T47D (cell line): Measurements from ENCODE around the gene PTPRJ.
"Not testable (repeated sequence)": the region's sequence is repeated elsewhere in the genome, so short reads cannot be mapped to it uniquely, and the experiment has no call there.

Source experiments
- DNase-seq, 2 experiments: peaks; one replicate each; pipeline versions ENCODE4 v3.0.0 to v3.0.0-alpha.2; 2011 to 2012; ENCODE audit warnings: low read depth in 1 of 2, low spot score in 1 of 2
- JUND ChIP-seq: IDR thresholded peaks from 2 replicates; pipeline ENCODE4 v1.6.1; 2012; ENCODE audit warnings: low read depth
- in situ Hi-C: cut with HindIII; loops from 2 replicates; pipeline ENCODE4 v1.10.0; 2016; ENCODE audit warnings: low sequenced_read_pairs, low pct_unique_long_range_greater_than_20kb

PTPRJ gene

GRCh38 chr11:47950396-47950795 lies 30.0 kb upstream of the PTPRJ start:
- in situ Hi-C loops: no loop called here
- no peak for DNase-seq
- TF ChIP-seq JUND: no peak

GRCh38 chr11:47951504-47951903 lies 28.9 kb upstream of the PTPRJ start:
- in situ Hi-C loops, DNase-seq: not testable (repeated sequence)

- in situ Hi-C loops: no loop called here
- peak in 1 of 2 experiments; percentile 43 for DNase-seq
- TF ChIP-seq JUND: no peak
These were observed 25.2 kb upstream of the PTPRJ start for GRCh38 chr11:47955061-47955755.

GRCh38 chr11:47960015-47960414 lies 20.3 kb upstream of the PTPRJ start:
- no peak for TF ChIP-seq JUND
- DNase-seq: no peak
- in situ Hi-C loops: no loop called here

- TF ChIP-seq JUND: no peak
- peak in 1 of 2 experiments; percentile 91 for DNase-seq
- in situ Hi-C loops: no loop called here
These were observed 19.0 kb upstream of the PTPRJ start for GRCh38 chr11:47961383-47961782.

GRCh38 chr11:47964546-47964945 lies 15.8 kb upstream of the PTPRJ start:
- no peak for TF ChIP-seq JUND
- in situ Hi-C loops: no loop called here
- no peak for DNase-seq

- DNase-seq: peak in 1 of 2 experiments; percentile 61
- TF ChIP-seq JUND: no peak
- in situ Hi-C loops: no loop called here
These were observed 12.5 kb upstream of the PTPRJ start for GRCh38 chr11:47967577-47968525.

- no peak for DNase-seq
- no peak for TF ChIP-seq JUND
- in situ Hi-C loops: no loop called here
These were observed 11.0 kb upstream of the PTPRJ start for GRCh38 chr11:47969401-47969800.

- in situ Hi-C loops: no loop called here
- DNase-seq: no peak
- no peak for TF ChIP-seq JUND
These were observed 8.9 kb upstream of the PTPRJ start for GRCh38 chr11:47971501-47971900.

- in situ Hi-C loops: no loop called here
- DNase-seq: no peak
- no peak for TF ChIP-seq JUND
These were observed 7.2 kb upstream of the PTPRJ start for GRCh38 chr11:47973173-47973572.

GRCh38 chr11:47976931-47977330 lies 3.4 kb upstream of the PTPRJ start:
- no peak for DNase-seq
- in situ Hi-C loops: no loop called here
- TF ChIP-seq JUND: no peak

- DNase-seq: peak in 1 of 2 experiments; percentile 13
- in situ Hi-C loops: no loop called here
- TF ChIP-seq JUND: no peak
These were observed 2.7 kb upstream of the PTPRJ start for GRCh38 chr11:47977623-47978022.

- peak in 1 of 2 experiments; percentile 73 for DNase-seq
- TF ChIP-seq JUND: no peak
- in situ Hi-C loops: no loop called here
These were observed 826 bp upstream of the PTPRJ start for GRCh38 chr11:47979378-47980087.
